HepG2 (cell line): Measurements from ENCODE around the gene TGFB2. TPM values are rescaled to one million over a fixed set of nuclear protein-coding genes. Genes with fewer than 3 reads are reported as not detected.

Experiments used
- ATAC-seq: fragments of 200-7000 bp; cut with Tn5 transposase; 3 replicates; pipeline ENCODE4 v1.9.1; 2020; ENCODE audit warnings: mild to moderate bottlenecking, moderate library complexity
- BruUV-seq: library from RNA; stranded (reverse); fragments of 400-500 nt; replicated peaks from 2 replicates; lab custom pipeline; 2021; lab: Mats Ljungman, UMichigan
- CTCF ChIA-PET: fragments of 300-600 bp; formaldehyde crosslinking; extraction: SDS; loops from one replicate; lab custom pipeline; 2021; ENCODE audit warnings: low total read pairs, inconsistent platforms, low intra/inter-chr PET ratio; lab: Yijun Ruan, JAX
- POLR2A ChIA-PET: fragments of 350-600 bp; sonication (Branson Sonifier 250); formaldehyde crosslinking; loops from one replicate; lab custom pipeline; 2020; ENCODE audit warnings: antibody characterized with exemption, inconsistent platforms; lab: Yijun Ruan, JAX
- DNase-seq: peaks from one replicate; pipeline ENCODE4 v3.0.0-alpha.2; 2015; ENCODE audit warnings: low spot score
- FAIRE-seq: peaks from 3 replicates; lab custom pipeline; 2011; peaks lifted over from hg19 to GRCh38; lab: Jason Lieb, UNC
- H2AFZ ChIP-seq: one replicate; pipeline ENCODE4 v1.6.1; 2011; ENCODE audit warnings: low read length, inconsistent platforms
- H3K27ac ChIP-seq: fragments of 300-600 bp; 3 replicates; pipeline ENCODE4 v1.8.0; 2011; ENCODE audit warnings: mixed run types, mild to moderate bottlenecking, mixed read lengths, low read length, inconsistent platforms; ENCODE audit not compliant: insufficient read depth; ENCODE audit errors: extremely low read length
- H3K27me3 ChIP-seq, 2 experiments: fragments of 200-600 bp in 1 of 2; 2 replicates in 1 of 2; 3 replicates in 1 of 2; pipeline versions ENCODE4 v1.6.0 to v1.8.0; 2011; ENCODE audit warnings: low read length in 2 of 2, mild to moderate bottlenecking in 2 of 2, moderate library complexity in 2 of 2, inconsistent platforms in 1 of 2; ENCODE audit not compliant: insufficient read depth in 2 of 2, control insufficient read depth in 1 of 2
- H3K36me3 ChIP-seq, 2 experiments: fragments of 200-600 bp in 1 of 2; replicated peaks in 1 of 2; 2 replicates in 1 of 2; 3 replicates in 1 of 2; pipeline versions ENCODE4 v1.5.1 to v1.8.0; 2011; ENCODE audit warnings: low read length in 2 of 2, inconsistent platforms in 1 of 2; ENCODE audit not compliant: insufficient read depth in 2 of 2, control insufficient read depth in 1 of 2
- H3K4me1 ChIP-seq: 2 replicates; pipeline ENCODE4 v1.5.1; 2012; ENCODE audit warnings: low read length, inconsistent platforms; ENCODE audit not compliant: insufficient read depth
- H3K4me2 ChIP-seq: 2 replicates; pipeline ENCODE4 v1.6.0; 2011; ENCODE audit warnings: low read depth, low read length, inconsistent platforms
- H3K4me3 ChIP-seq, 3 experiments: fragments of 200-600 bp in 1 of 3; sonication (generic), shearing (Covaris generic) in 1 of 3; replicated peaks in 1 of 3; 2 replicates each; pipeline ENCODE4 v1.5.1; 2011 to 2016; ENCODE audit warnings: low read length in 3 of 3, inconsistent platforms in 2 of 3, low read depth in 2 of 3, mild to moderate bottlenecking in 2 of 3, control low read depth in 1 of 3, mixed read lengths in 1 of 3; ENCODE audit not compliant: insufficient read depth in 1 of 3
- H3K79me2 ChIP-seq: one replicate; pipeline ENCODE4 v1.6.1; 2011; ENCODE audit warnings: low read length, inconsistent platforms; ENCODE audit not compliant: insufficient read depth
- H3K9ac ChIP-seq: 2 replicates; pipeline ENCODE4 v1.6.0; 2011; ENCODE audit warnings: mild to moderate bottlenecking, low read depth, low read length, inconsistent platforms; ENCODE audit not compliant: insufficient read depth
- H3K9me3 ChIP-seq: 2 replicates; pipeline ENCODE4 v1.5.1; 2012; ENCODE audit warnings: mild to moderate bottlenecking, low read length
- H4K20me1 ChIP-seq: 2 replicates; pipeline ENCODE4 v1.6.0; 2011; ENCODE audit warnings: inconsistent platforms, mild to moderate bottlenecking, low read length, moderate library complexity; ENCODE audit not compliant: insufficient read depth
- FOSL2 ChIP-seq: sonication (generic); formaldehyde crosslinking; IDR thresholded peaks from 2 replicates; pipeline ENCODE4 v1.4.0; 2020; ENCODE audit warnings: missing genetic modification reagents
- FOXA3 ChIP-seq: IDR thresholded peaks from 2 replicates; pipeline ENCODE4 v1.6.1; 2016; ENCODE audit warnings: missing genetic modification reagents, missing compliant biosample characterization
- GZF1 ChIP-seq: sonication (generic); formaldehyde crosslinking; IDR thresholded peaks from 2 replicates; pipeline ENCODE4 v1.5.1; 2020; ENCODE audit warnings: mild to moderate bottlenecking, missing genetic modification reagents
- MAF1 ChIP-seq: sonication (generic); formaldehyde crosslinking; IDR thresholded peaks from 2 replicates; pipeline ENCODE4 v1.5.0; 2020; ENCODE audit warnings: missing genetic modification reagents, borderline replicate concordance
- MBD4 ChIP-seq: IDR thresholded peaks from 2 replicates; pipeline ENCODE4 v1.6.1; 2012; ENCODE audit warnings: low read length, inconsistent platforms, borderline replicate concordance
- MLX ChIP-seq: IDR thresholded peaks from 2 replicates; pipeline ENCODE4 v1.6.1; 2016
- PLRG1 ChIP-seq: fragments of 450-650 bp; conservative IDR thresholded peaks from 2 replicates; pipeline ENCODE4 v1.6.1; 2016
- REL ChIP-seq: sonication (generic); formaldehyde crosslinking; conservative IDR thresholded peaks from 2 replicates; pipeline ENCODE4 v1.8.0; 2022; ENCODE audit warnings: mild to moderate bottlenecking, missing genetic modification reagents, moderate library complexity
- TEAD3 ChIP-seq: optimal IDR thresholded peaks from 2 replicates; pipeline ENCODE3; 2016; ENCODE audit warnings: borderline replicate concordance
- WIZ ChIP-seq: sonication (generic); formaldehyde crosslinking; IDR thresholded peaks from 2 replicates; pipeline ENCODE4 v1.5.1; 2020; ENCODE audit warnings: mild to moderate bottlenecking, missing genetic modification reagents
- ZBTB7A ChIP-seq: sonication (generic); formaldehyde crosslinking; IDR thresholded peaks from 2 replicates; pipeline ENCODE4 v1.8.0; 2022; ENCODE audit warnings: mild to moderate bottlenecking, missing genetic modification reagents
- ZNF160 ChIP-seq: sonication (generic); formaldehyde crosslinking; IDR thresholded peaks from 2 replicates; pipeline ENCODE4 v1.8.0; 2022; ENCODE audit warnings: mild to moderate bottlenecking, inconsistent platforms, missing genetic modification reagents
- ZNF281 ChIP-seq: sonication (generic); formaldehyde crosslinking; IDR thresholded peaks from 2 replicates; pipeline ENCODE4 v1.4.0; 2020; ENCODE audit warnings: missing genetic modification reagents, borderline replicate concordance
- ZNF546 ChIP-seq: sonication (generic); formaldehyde crosslinking; conservative IDR thresholded peaks from 2 replicates; pipeline ENCODE4 v1.8.1; 2023; ENCODE audit warnings: mild to moderate bottlenecking, missing genetic modification reagents
- ZNF567 ChIP-seq: sonication (generic); formaldehyde crosslinking; IDR thresholded peaks from 2 replicates; pipeline ENCODE4 v1.8.1; 2023; ENCODE audit warnings: mild to moderate bottlenecking, missing genetic modification reagents, borderline replicate concordance
- ZNF660 ChIP-seq: sonication (generic); formaldehyde crosslinking; IDR thresholded peaks from 2 replicates; pipeline ENCODE4 v1.5.1; 2020; ENCODE audit warnings: mild to moderate bottlenecking, low read depth, missing genetic modification reagents, borderline replicate concordance
- WGBS: methylation state at CpG from one replicate; pipeline ENCODE4 v1.1.6; 2017; ENCODE audit warnings: low lambda C conversion rate; 5-methylcytosine and 5-hydroxymethylcytosine counted together
- in situ Hi-C: cut with HindIII; loops from 2 replicates; pipeline ENCODE4 v1.10.0; 2017; ENCODE audit warnings: low pct_unique_long_range_greater_than_20kb; ENCODE audit not compliant: extremely low pct_ligation_motif_present
- intact Hi-C: fragments of 100-400 bp; cut with micrococcal nuclease; formaldehyde crosslinking; loops from one replicate; pipeline ENCODE4 v1.10.0; 2022; ENCODE audit not compliant: unreplicated experiment
- polyA plus RNA-seq, 8 experiments: library from polyadenylated mRNA; depleted of rRNA in 3 of 8; stranded (reverse) in 7 of 8; unstranded in 1 of 8; fragments of >200 nt; fragmentation: Illumina TruSeq in 4 of 8; extraction: Trizol in 4 of 8; gene quantifications; 2 replicates each; pipeline versions ENCODE4 v1.2.1 to v1.2.3, GENCODE V29; 2011 to 2016; ENCODE audit warnings: low read depth in 4 of 8, missing spikeins in 1 of 8, mixed read lengths in 1 of 8; ENCODE audit not compliant: insufficient read depth in 1 of 8
- total RNA-seq, 5 experiments: library from RNA; depleted of rRNA; stranded (reverse); fragments of >200 nt; fragmentation: Illumina TruSeq; extraction: Trizol; gene quantifications; 2 replicates each; pipeline ENCODE4 v1.2.3, GENCODE V29; 2016; ENCODE audit warnings: low read depth in 1 of 5

The TGFB2 gene
- total and polyA plus RNA-seq, 2 of the 13 experiments (the other 11 are each of a cell fraction or from before 2014, with no cell fraction given), result 0.07 TPM; not detected in 1

GRCh38 chr1:218459878-218460711 is 115.0 kb downstream of the TGFB2 start:
- Histone ChIP-seq H4K20me1 (no peaks in the 10 kb centered on the region), H3K9ac (no peak overlapping the region), H3K4me2 (no peak overlapping the region), H3K79me2 (no peaks in the 10 kb centered on the region), H3K27me3 (no peaks in the 10 kb centered on the region; a peak in 1 of 5 replicates), H3K27ac (no peak overlapping the region), H3K9me3 (no peaks in the 10 kb centered on the region), H2AFZ (no peak overlapping the region), H3K36me3 (no peaks in the 10 kb centered on the region), H3K4me1 (no peaks in the 10 kb centered on the region), H3K4me3 (no peak overlapping the region)
- DNase-seq (peak; percentile 9), ATAC-seq (no peak), FAIRE-seq (no peak)
- 14% methylated on average over 5 of the region's 6 CpGs for WGBS
- TF ChIP-seq FOSL2 (peak; percentile 39), GZF1 (CRISPR knock-in tag) (0 out of 2 replicates have a peak, but pooled peaks have one; percentile 58), MAF1 (CRISPR knock-in tag) (no peak)
- BruUV-seq, result no TSS peak
- ChIA-PET CTCF (no interaction called here), POLR2A (no interaction called here)
- intact Hi-C loops, result no loop called here
- in situ Hi-C loops, result no loop called here

GRCh38 chr1:218461351-218461750 is 116.2 kb downstream of the TGFB2 start:
- FAIRE-seq (no peak), ATAC-seq (no peak), DNase-seq (no peak)
- no TSS peak for BruUV-seq
- ChIA-PET CTCF (no interaction called here), POLR2A (no interaction called here)
- no peaks in the 10 kb centered on the region for H3K36me3 ChIP-seq
- H3K4me1 ChIP-seq, result no peaks in the 10 kb centered on the region
- 67% methylated on average over 1 of the region's 1 CpG for WGBS
- no peak overlapping the region for H3K27ac ChIP-seq
- H4K20me1 ChIP-seq, result no peaks in the 10 kb centered on the region
- no peaks in the 10 kb centered on the region for H3K9me3 ChIP-seq
- no peaks in the 10 kb centered on the region; a peak in 1 of 5 replicates for H3K27me3 ChIP-seq
- no peak overlapping the region for H3K4me2 ChIP-seq
- no peak overlapping the region for H3K9ac ChIP-seq
- H3K79me2 ChIP-seq, result no peaks in the 10 kb centered on the region
- no peak overlapping the region for H2AFZ ChIP-seq
- in situ Hi-C loops (no loop called here), intact Hi-C loops (no loop called here)
- H3K4me3 ChIP-seq, result no peak overlapping the region
- TF ChIP-seq ZNF546 (CRISPR knock-in tag) (no peak), ZNF160 (no peak), ZNF281 (CRISPR knock-in tag) (no peak), ZNF660 (no peak), MBD4 (no peak), REL (no peak), ZNF567 (no peak), TEAD3 (CRISPR knock-in tag) (no peak), MLX (no peak), WIZ (CRISPR knock-in tag) (no peak), PLRG1 (no peak), FOXA3 (CRISPR knock-in tag) (no peak), ZBTB7A (CRISPR knock-in tag) (no peak)
